GM19193 (cell line): ENCODE data around the gene UNC5B.

Experiments used
- POLR2A ChIP-seq: IDR thresholded peaks from 4 replicates; pipeline ENCODE4 v1.6.1; 2011; ENCODE audit not compliant: insufficient read depth, insufficient read length; ENCODE audit errors: extremely low read depth

UNC5B gene

GRCh38 chr10:71293446-71294084 lies 81.2 kb downstream of the UNC5B start:
- TF ChIP-seq POLR2A, result no peak

- TF ChIP-seq POLR2A, result no peak
Measured at GRCh38 chr10:71294091-71294561, 81.8 kb downstream of the UNC5B start.

- TF ChIP-seq POLR2A, result no peak
Measured at GRCh38 chr10:71294856-71295255, 82.5 kb downstream of the UNC5B start.

GRCh38 chr10:71295641-71296040 lies 83.3 kb downstream of the UNC5B start:
- TF ChIP-seq POLR2A, result no peak

GRCh38 chr10:71296086-71296485 lies 83.7 kb downstream of the UNC5B start:
- TF ChIP-seq POLR2A, result no peak

GRCh38 chr10:71297343-71297742 lies 85.0 kb downstream of the UNC5B start:
- TF ChIP-seq POLR2A, result no peak

GRCh38 chr10:71299071-71299785 lies 86.9 kb downstream of the UNC5B start:
- no peak for TF ChIP-seq POLR2A

GRCh38 chr10:71300555-71301370 lies 88.4 kb downstream of the UNC5B start:
- TF ChIP-seq POLR2A, result no peak

GRCh38 chr10:71301371-71301916 lies 89.1 kb downstream of the UNC5B start:
- no peak for TF ChIP-seq POLR2A

- TF ChIP-seq POLR2A, result no peak
Measured at GRCh38 chr10:71302451-71302850, 90.1 kb downstream of the UNC5B start.

GRCh38 chr10:71302874-71303568 lies 90.7 kb downstream of the UNC5B start:
- TF ChIP-seq POLR2A, result no peak

GRCh38 chr10:71303569-71303907 lies 91.2 kb downstream of the UNC5B start:
- TF ChIP-seq POLR2A, result no peak

- no peak for TF ChIP-seq POLR2A
Measured at GRCh38 chr10:71304914-71305313, 92.5 kb downstream of the UNC5B start.

GRCh38 chr10:71306979-71307378 lies 94.6 kb downstream of the UNC5B start:
- no peak for TF ChIP-seq POLR2A
